Thoracic aorta (tissue), 2 donors: ENCODE measurements around the gene GLIPR2. TPM values are rescaled to one million over a fixed set of nuclear protein-coding genes. Genes with fewer than 3 reads are reported as not detected.

Source experiments
- ATAC-seq: fragments of 150-250 bp; one replicate; pipeline ENCODE4 v1.8.0; 2017; ENCODE audit warnings: low read depth; ENCODE audit not compliant: insufficient number of reproducible peaks, low FRiP score
- DNase-seq: peaks from one replicate; pipeline ENCODE4 v3.0.0-alpha.2; 2020; ENCODE audit warnings: low spot score
- H3K27ac ChIP-seq, 2 donors: fragments of 200-600 bp; sonication (generic); 1 replicate in 1 of 2; 2 replicates in 1 of 2; pipeline ENCODE4 v1.5.1; 2016; ENCODE audit warnings: mild to moderate bottlenecking in 2 of 2, moderate library complexity in 2 of 2
- H3K27me3 ChIP-seq: fragments of 200-600 bp; sonication (generic); replicated peaks from 2 replicates; pipeline ENCODE4 v1.6.0; 2016; ENCODE audit warnings: mild to moderate bottlenecking; ENCODE audit not compliant: insufficient read depth
- H3K36me3 ChIP-seq: fragments of 200-600 bp; sonication (generic); one replicate; pipeline ENCODE4 v1.5.1; 2016
- H3K4me1 ChIP-seq, 2 donors: fragments of 200-600 bp; sonication (generic); 1 replicate in 1 of 2; 2 replicates in 1 of 2; pipeline versions ENCODE4 v1.5.1 to v1.6.0; 2016; ENCODE audit warnings: low read depth in 2 of 2, mild to moderate bottlenecking in 1 of 2; ENCODE audit not compliant: control insufficient read depth in 1 of 2
- H3K4me3 ChIP-seq: fragments of 200-600 bp; sonication (generic); 2 replicates; pipeline ENCODE4 v1.5.1; 2016; ENCODE audit warnings: mild to moderate bottlenecking
- H3K9me3 ChIP-seq: fragments of 200-600 bp; sonication (generic); 2 replicates; pipeline ENCODE4 v1.5.1; 2016
- total RNA-seq, 2 donors: library from RNA; depleted of rRNA; stranded (reverse); fragments of >200 nt; gene quantifications; one replicate each; pipeline versions ENCODE4 v1.1.0 to v1.2.3, GENCODE V29; 2016
- TF ChIP-seq, protein P1 (sequence below): fragments of 200-600 bp; sonication (generic); IDR thresholded peaks from one replicate; pipeline ENCODE4 v1.5.1; 2019; ENCODE audit warnings: antibody characterized with exemption

GLIPR2 gene
- total RNA-seq, 2 donors from 2014 or later, result 47.0 to 52.1 TPM

DNA sequence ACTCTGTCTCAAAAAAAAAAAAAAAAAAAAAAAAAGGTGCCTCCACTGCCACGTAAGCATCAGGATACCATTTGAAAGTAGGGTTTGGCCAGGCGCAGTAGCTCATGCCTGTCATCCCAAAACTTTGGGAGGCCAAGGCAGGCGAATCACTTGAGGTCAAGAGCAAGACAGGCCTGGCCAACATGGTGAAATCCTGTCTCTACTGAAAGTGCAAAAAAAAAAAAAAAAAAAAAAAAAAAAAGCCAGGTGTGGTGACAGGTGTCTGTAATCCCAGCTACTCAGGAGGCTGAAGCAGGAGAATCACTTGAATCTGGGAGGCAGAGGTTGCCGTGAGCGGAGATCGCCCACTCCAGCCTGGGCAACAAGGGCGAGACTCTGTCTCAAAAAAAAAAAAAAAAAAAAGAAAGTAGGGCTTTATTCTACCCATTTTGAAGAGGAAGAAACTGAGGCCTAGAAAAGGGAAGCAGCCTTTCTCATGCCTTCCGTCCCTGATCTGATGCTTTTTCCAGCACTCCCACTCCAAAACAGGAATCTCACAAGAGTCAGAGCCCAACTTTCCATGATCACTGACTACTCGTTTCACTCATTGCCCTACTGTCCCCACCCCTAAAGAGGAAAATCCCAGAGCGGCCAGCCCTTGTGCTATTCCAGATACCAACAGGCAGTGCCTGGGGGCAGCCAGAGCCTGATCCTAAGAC, 16.4 kb downstream of the GLIPR2 start:
- no peak for DNase-seq
- Histone ChIP-seq H3K4me3 (no peak overlapping the region), H3K4me1 (peaks cover 24 to 37% of the 10 kb centered on the region in 2 donors), H3K27me3 (no peaks in the 10 kb centered on the region), H3K9me3 (no peaks in the 10 kb centered on the region), H3K27ac (no peak overlapping the region), H3K36me3 (peaks cover 19% of the 10 kb centered on the region)
- ATAC-seq, result no peak
- TF ChIP-seq, protein P1, sequence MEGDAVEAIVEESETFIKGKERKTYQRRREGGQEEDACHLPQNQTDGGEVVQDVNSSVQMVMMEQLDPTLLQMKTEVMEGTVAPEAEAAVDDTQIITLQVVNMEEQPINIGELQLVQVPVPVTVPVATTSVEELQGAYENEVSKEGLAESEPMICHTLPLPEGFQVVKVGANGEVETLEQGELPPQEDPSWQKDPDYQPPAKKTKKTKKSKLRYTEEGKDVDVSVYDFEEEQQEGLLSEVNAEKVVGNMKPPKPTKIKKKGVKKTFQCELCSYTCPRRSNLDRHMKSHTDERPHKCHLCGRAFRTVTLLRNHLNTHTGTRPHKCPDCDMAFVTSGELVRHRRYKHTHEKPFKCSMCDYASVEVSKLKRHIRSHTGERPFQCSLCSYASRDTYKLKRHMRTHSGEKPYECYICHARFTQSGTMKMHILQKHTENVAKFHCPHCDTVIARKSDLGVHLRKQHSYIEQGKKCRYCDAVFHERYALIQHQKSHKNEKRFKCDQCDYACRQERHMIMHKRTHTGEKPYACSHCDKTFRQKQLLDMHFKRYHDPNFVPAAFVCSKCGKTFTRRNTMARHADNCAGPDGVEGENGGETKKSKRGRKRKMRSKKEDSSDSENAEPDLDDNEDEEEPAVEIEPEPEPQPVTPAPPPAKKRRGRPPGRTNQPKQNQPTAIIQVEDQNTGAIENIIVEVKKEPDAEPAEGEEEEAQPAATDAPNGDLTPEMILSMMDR, result no peak

DNA sequence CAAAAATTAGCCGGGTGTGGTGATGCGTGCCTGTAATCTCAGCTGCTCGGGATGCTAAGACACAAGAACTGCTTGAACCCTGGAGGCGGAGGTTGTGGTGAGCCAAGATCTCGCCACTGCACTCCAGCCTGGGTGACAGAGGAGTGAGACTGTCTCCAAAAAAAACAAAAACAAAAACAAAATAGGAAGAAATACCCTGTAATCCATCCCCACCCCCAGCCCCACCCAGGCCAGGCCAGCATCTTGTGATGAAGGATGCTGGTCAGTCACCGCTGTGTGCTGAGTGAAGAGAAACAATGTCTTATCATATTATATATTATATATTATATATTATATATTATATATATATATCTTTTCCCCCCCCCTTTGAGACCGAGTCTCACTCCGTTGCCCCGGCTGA, 17.2 kb downstream of the GLIPR2 start:
- TF ChIP-seq, protein P1, result no peak
- no peak for DNase-seq
- H3K27me3 ChIP-seq, result no peaks in the 10 kb centered on the region
- H3K36me3 ChIP-seq, result peaks cover 19% of the 10 kb centered on the region
- H3K4me1 ChIP-seq, result peaks cover 20 to 36% of the 10 kb centered on the region in 2 donors
- ATAC-seq, result no peak
- H3K9me3 ChIP-seq, result no peaks in the 10 kb centered on the region
- H3K4me3 ChIP-seq, result no peak overlapping the region
- peak overlapping the region in 1 of 2 donors; percentile 84 for H3K27ac ChIP-seq

DNA sequence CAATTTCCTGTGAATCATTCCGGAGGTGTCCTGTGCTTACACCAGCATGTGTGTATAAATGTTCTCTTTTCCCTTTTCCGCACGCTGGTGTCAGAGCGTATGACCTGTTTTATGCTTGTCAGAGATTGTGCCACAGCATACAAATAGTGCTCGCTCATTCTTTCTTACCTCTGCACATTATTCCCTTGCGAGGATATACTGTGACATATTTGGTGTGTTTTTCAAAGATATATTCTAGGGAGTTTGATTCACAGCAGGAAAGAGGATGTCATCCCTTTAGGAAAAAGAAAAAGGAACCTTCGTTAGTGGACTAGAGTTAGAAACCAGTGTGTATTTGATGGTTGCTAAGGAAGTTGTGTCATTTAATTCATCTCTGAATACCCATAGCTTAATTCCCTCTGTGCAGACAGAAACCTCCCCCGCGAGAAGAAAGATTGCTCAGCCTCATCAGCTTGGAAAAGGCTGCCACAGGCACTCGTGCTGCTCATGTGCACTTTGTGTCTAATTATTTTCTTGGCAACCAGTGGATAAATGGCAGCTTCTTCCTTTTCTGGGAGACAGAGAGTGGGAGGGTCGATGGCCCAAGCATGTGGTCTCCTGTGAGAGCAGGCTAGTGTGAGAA, 17.9 kb downstream of the GLIPR2 start:
- no peak for DNase-seq
- ATAC-seq, result no peak
- Histone ChIP-seq H3K27ac (peak overlapping the region; percentile 56 to 84), H3K9me3 (no peaks in the 10 kb centered on the region), H3K4me1 (peaks cover 16 to 36% of the 10 kb centered on the region in 2 donors), H3K36me3 (peaks cover 19% of the 10 kb centered on the region), H3K27me3 (no peaks in the 10 kb centered on the region), H3K4me3 (no peak overlapping the region)
- TF ChIP-seq, protein P1, result no peak

DNA sequence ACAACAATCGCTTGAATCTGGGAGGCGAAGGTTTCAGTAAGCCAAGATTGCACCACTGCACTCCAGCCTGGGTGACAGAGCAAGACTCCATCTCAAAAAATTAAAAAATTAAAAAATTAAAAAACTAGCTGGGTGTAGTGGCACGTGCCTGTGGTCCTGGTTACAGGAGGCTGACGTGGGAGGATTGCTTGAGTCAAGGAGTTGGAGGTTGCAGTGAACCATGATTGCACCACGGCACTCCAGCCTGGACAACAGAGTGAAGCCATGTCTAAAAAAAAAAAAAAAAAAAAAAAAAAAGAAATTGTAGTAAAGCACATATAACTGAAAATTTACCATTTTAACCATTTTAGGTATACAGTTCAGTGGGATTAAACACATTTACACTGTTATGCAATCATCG, 19.6 kb downstream of the GLIPR2 start:
- TF ChIP-seq, protein P1, result no peak
- DNase-seq (no peak), ATAC-seq (no peak)
- H3K27ac ChIP-seq, result no peak overlapping the region
- no peak overlapping the region for H3K4me3 ChIP-seq
- no peaks in the 10 kb centered on the region for H3K9me3 ChIP-seq
- peaks cover 14% of the 10 kb centered on the region for H3K36me3 ChIP-seq
- H3K4me1 ChIP-seq, result peaks cover 13 to 42% of the 10 kb centered on the region in 2 donors
- H3K27me3 ChIP-seq, result no peaks in the 10 kb centered on the region

DNA sequence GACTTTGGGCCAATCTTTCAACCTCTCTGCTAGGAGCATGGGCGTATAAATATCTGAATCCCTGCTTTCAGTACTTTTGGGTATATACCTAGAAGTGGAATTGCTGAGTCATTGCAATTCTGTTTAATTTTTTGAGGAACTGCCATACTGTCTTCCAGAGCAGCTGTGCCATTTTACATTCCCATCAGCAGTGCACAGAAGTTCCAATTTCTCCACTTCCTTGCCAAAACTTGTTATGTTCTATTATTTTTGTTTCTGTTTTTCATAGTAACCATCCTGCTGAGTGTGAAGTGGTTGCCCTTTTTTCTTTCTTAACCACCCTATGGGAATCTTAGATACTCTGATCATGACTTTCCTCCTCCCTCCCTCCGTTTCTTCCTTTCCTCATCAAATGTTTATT, 21.6 kb downstream of the GLIPR2 start:
- H3K36me3 ChIP-seq, result peaks cover 6% of the 10 kb centered on the region

More for the DNA sequence above, 21.6 kb downstream of the GLIPR2 start:
- peaks cover 16 to 59% of the 10 kb centered on the region in 2 donors for H3K4me1 ChIP-seq
- H3K27ac ChIP-seq, result peak overlapping the region; percentile 69 to 77
- H3K4me3 ChIP-seq, result no peak overlapping the region
- TF ChIP-seq, protein P1, result no peak
- H3K9me3 ChIP-seq, result no peaks in the 10 kb centered on the region
- no peaks in the 10 kb centered on the region for H3K27me3 ChIP-seq
- DNase-seq (no peak), ATAC-seq (no peak)
